ENCODE measurements around the gene LRRC8D. TPM values are rescaled to one million over a fixed set of nuclear protein-coding genes. Genes with fewer than 3 reads are reported as not detected.
A peak's percentile ranks its signal among the peaks of the same experiment; 100 is the strongest.

The LRRC8D gene
- total RNA-seq, 4 donors from 2014 or later, result 12.0 to 47.4 (median 17.8) TPM

- intact Hi-C loops (cut with DNase I; ENCODE audit: low total_unique reads), result no loop called here
- Histone ChIP-seq H3K27ac (no peak overlapping the region), H3K36me3 (no peaks in the 10 kb centered on the region), H3K9me3 (no peaks in the 10 kb centered on the region), H3K27me3 (no peaks in the 10 kb centered on the region), H3K4me1 (no peaks in the 10 kb centered on the region), H3K4me3 (no peak overlapping the region)
- TF ChIP-seq POLR2A (IDR thresholded peaks at IDR 0.05) (no peak), CTCF (IDR thresholded peaks at IDR 0.05) (no peak)
- no peak for DNase-seq
Observed at GRCh38 chr1:89876463-89876862, 55.6 kb downstream of the LRRC8D start.

- DNase-seq, result no peak
- H3K27me3 ChIP-seq, result no peaks in the 10 kb centered on the region
- intact Hi-C loops (cut with DNase I; ENCODE audit: low total_unique reads), result no loop called here
- H3K9me3 ChIP-seq, result no peaks in the 10 kb centered on the region
- H3K36me3 ChIP-seq, result no peaks in the 10 kb centered on the region
- TF ChIP-seq POLR2A (IDR thresholded peaks at IDR 0.05) (no peak), CTCF (IDR thresholded peaks at IDR 0.05) (no peak)
- H3K27ac ChIP-seq, result peak overlapping the region; percentile 17 to 23
- H3K4me1 ChIP-seq, result no peaks in the 10 kb centered on the region
- no peak overlapping the region for H3K4me3 ChIP-seq
Observed at GRCh38 chr1:89877756-89878155, 56.9 kb downstream of the LRRC8D start.

GRCh38 chr1:89878256-89878655 is 57.4 kb downstream of the LRRC8D start:
- TF ChIP-seq CTCF (IDR thresholded peaks at IDR 0.05) (no peak), POLR2A (IDR thresholded peaks at IDR 0.05) (no peak)
- Histone ChIP-seq H3K9me3 (no peaks in the 10 kb centered on the region), H3K4me3 (no peak overlapping the region), H3K27me3 (no peaks in the 10 kb centered on the region), H3K36me3 (no peaks in the 10 kb centered on the region), H3K4me1 (no peaks in the 10 kb centered on the region), H3K27ac (peak overlapping the region; percentile 17 to 23)
- DNase-seq, result no peak
- intact Hi-C loops (cut with DNase I; ENCODE audit: low total_unique reads), result no loop called here

GRCh38 chr1:89880679-89881078 is 59.8 kb downstream of the LRRC8D start:
- TF ChIP-seq POLR2A (IDR thresholded peaks at IDR 0.05), result no peak
- DNase-seq, result no peak
- intact Hi-C loops (cut with DNase I; ENCODE audit: low total_unique reads), result no loop called here

GRCh38 chr1:89881415-89882058 is 60.7 kb downstream of the LRRC8D start:
- intact Hi-C loops (cut with DNase I; ENCODE audit: low total_unique reads), result no loop called here
- no peak for DNase-seq

More at GRCh38 chr1:89880679-89881078, 59.8 kb downstream of the LRRC8D start:
- no peak overlapping the region for H3K27ac ChIP-seq
- H3K4me3 ChIP-seq, result no peak overlapping the region
- H3K27me3 ChIP-seq, result no peaks in the 10 kb centered on the region
- no peaks in the 10 kb centered on the region for H3K4me1 ChIP-seq
- H3K9me3 ChIP-seq, result no peaks in the 10 kb centered on the region
- H3K36me3 ChIP-seq, result no peaks in the 10 kb centered on the region

More at GRCh38 chr1:89881415-89882058, 60.7 kb downstream of the LRRC8D start:
- TF ChIP-seq CTCF (IDR thresholded peaks at IDR 0.05) (no peak), POLR2A (IDR thresholded peaks at IDR 0.05) (no peak)
- Histone ChIP-seq H3K27me3 (no peaks in the 10 kb centered on the region), H3K4me3 (no peak overlapping the region), H3K27ac (no peak overlapping the region), H3K9me3 (no peaks in the 10 kb centered on the region), H3K4me1 (no peaks in the 10 kb centered on the region), H3K36me3 (no peaks in the 10 kb centered on the region)
